Measurements from ENCODE around the gene UPP2. TPM values are rescaled to one million over a fixed set of nuclear protein-coding genes. Genes with fewer than 3 reads are reported as not detected.
A peak's percentile ranks its signal among the peaks of the same experiment; 100 is the strongest.

Gene UPP2
- total and polyA plus RNA-seq, 3 donors from 2014 or later = 0.16 TPM; not detected in 2

GRCh38 chr2:158143703-158144360 lies 42.2 kb downstream of the UPP2 start:
- no peak for TF ChIP-seq CTCF (IDR thresholded peaks at IDR 0.05)
- no peak for DNase-seq
- Histone ChIP-seq H3K4me3 (no peak overlapping the region), H3K27ac (no peak overlapping the region), H3K36me3 (ENCODE audit: low read depth, missing control alignments) (no peaks in the 10 kb centered on the region), H3K27me3 (no peaks in the 10 kb centered on the region), H3K4me1 (no peaks in the 10 kb centered on the region), H3K9me3 (no peaks in the 10 kb centered on the region)
- intact Hi-C loops (cut with DNase I; ENCODE audit: low total_unique reads) = no loop called here
- WGBS, 2 donors = 60 to 65% methylated on average over 3 of the region's 3 CpGs

DNA sequence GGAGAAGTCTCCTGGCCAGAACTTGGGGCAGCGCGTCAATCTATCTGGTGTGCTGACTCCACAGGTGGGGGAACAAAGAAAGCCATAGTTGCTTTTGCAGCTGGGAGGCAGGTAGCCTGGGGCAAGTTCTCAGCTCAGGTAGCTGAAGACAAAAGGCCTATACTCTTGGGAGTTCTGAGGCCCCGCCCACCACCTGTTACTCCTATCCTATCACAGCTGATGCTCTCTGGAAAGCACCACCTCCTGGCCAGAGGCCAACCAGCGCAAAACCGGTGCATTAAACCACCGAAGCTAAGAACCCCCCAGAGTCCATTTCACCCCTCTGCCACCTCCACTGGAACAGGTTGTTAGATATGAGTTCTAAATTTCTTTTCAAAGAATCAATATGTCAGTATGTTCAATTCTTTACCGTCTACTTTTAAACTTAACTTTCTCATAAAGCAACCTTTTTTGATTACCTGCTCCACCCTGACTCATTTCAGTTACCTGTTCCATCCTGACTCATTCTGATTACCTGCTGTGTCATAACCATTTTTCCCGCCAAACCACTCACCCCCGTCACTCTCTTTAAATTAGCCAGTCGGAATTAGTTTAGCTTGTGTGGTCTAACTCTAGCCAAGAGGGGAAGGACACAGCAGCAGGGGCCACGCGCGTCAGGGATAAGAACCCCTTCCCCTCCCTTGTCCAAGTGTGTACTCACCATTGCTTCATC lies 43.4 kb downstream of the UPP2 start:
- intact Hi-C loops (cut with DNase I; ENCODE audit: low total_unique reads) = no loop called here
- no peaks in the 10 kb centered on the region for H3K9me3 ChIP-seq
- WGBS, 2 donors = 65 to 77% methylated on average over 13 of the region's 13 CpGs

GRCh38 chr2:158153270-158154015 lies 51.8 kb downstream of the UPP2 start:
- H3K9me3 ChIP-seq = no peaks in the 10 kb centered on the region
- DNase-seq = no peak
- H3K27ac ChIP-seq = no peak overlapping the region
- 80 to 92% methylated on average over 1 to 3 of the region's 3 CpGs for WGBS, 2 donors
- no peak overlapping the region for H3K4me3 ChIP-seq
- TF ChIP-seq CTCF (IDR thresholded peaks at IDR 0.05) (no peak), POLR2A (IDR thresholded peaks at IDR 0.05) (no peak)
- no peaks in the 10 kb centered on the region for H3K36me3 ChIP-seq (ENCODE audit: low read depth, missing control alignments)
- intact Hi-C loops (cut with DNase I; ENCODE audit: low total_unique reads) = no loop called here
- no peaks in the 10 kb centered on the region for H3K4me1 ChIP-seq
- no peaks in the 10 kb centered on the region for H3K27me3 ChIP-seq

More for the DNA sequence above, 43.4 kb downstream of the UPP2 start:
- H3K4me1 ChIP-seq = no peaks in the 10 kb centered on the region
- TF ChIP-seq CTCF (IDR thresholded peaks at IDR 0.05) (no peak), POLR2A (IDR thresholded peaks at IDR 0.05) (no peak)
- no peaks in the 10 kb centered on the region for H3K36me3 ChIP-seq (ENCODE audit: low read depth, missing control alignments)
- H3K4me3 ChIP-seq = no peak overlapping the region
- H3K27ac ChIP-seq = no peak overlapping the region
- DNase-seq = peak; percentile 25
- H3K27me3 ChIP-seq = no peaks in the 10 kb centered on the region

GRCh38 chr2:158154596-158154995 lies 52.9 kb downstream of the UPP2 start:
- DNase-seq = no peak
- H3K36me3 ChIP-seq (ENCODE audit: low read depth, missing control alignments) = no peaks in the 10 kb centered on the region
- no peak overlapping the region for H3K27ac ChIP-seq
- no peaks in the 10 kb centered on the region for H3K9me3 ChIP-seq
- no peaks in the 10 kb centered on the region for H3K4me1 ChIP-seq
- no peak for TF ChIP-seq POLR2A (IDR thresholded peaks at IDR 0.05)
- TF ChIP-seq CTCF (IDR thresholded peaks at IDR 0.05) = no peak
- H3K4me3 ChIP-seq = no peak overlapping the region
- intact Hi-C loops (cut with DNase I; ENCODE audit: low total_unique reads) = no loop called here
- H3K27me3 ChIP-seq = no peaks in the 10 kb centered on the region
